IPS-18c (cell line): ENCODE data around the gene WNK3.
"Not testable (repeated sequence)": the region's sequence is repeated elsewhere in the genome, so short reads cannot be mapped to it uniquely, and the experiment has no call there.

Source experiments
- H3K4me3 ChIP-seq: 2 replicates; pipeline ENCODE4 v1.7.0; 2013; ENCODE audit warnings: low read depth, mild to moderate bottlenecking, low read length, moderate library complexity; ENCODE audit not compliant: insufficient read depth
- H3K9me3 ChIP-seq: one replicate; pipeline ENCODE4 v1.6.1; 2013; ENCODE audit warnings: mild to moderate bottlenecking, low read length, moderate library complexity; ENCODE audit not compliant: control insufficient read depth, insufficient read depth

Gene WNK3

GRCh38 chrX:54357414-54358377, at the start of gene WNK3:
WNK3 (minus strand) TSS chrX:54358046.
- H3K9me3 ChIP-seq: peaks cover 12% of the 10 kb centered on the region
- H3K4me3 ChIP-seq: peak within 1 kb of the TSS; percentile 71

GRCh38 chrX:54407266-54407665, 49.4 kb upstream of the WNK3 start:
- H3K9me3 ChIP-seq: peaks cover 2% of the 10 kb centered on the region
- H3K4me3 ChIP-seq: no peak overlapping the region

GRCh38 chrX:54397113-54397512, 39.3 kb upstream of the WNK3 start:
- H3K9me3 ChIP-seq: peaks cover 4% of the 10 kb centered on the region
- H3K4me3 ChIP-seq: no peak overlapping the region

- no peak overlapping the region; the same call in 1 of the 2 replicates for H3K4me3 ChIP-seq
- H3K9me3 ChIP-seq: peaks cover 4% of the 10 kb centered on the region
Observed at GRCh38 chrX:54386314-54386713, 28.5 kb upstream of the WNK3 start.

GRCh38 chrX:54384661-54385060, 26.8 kb upstream of the WNK3 start:
- not testable (repeated sequence) for H3K4me3 ChIP-seq, H3K9me3 ChIP-seq

GRCh38 chrX:54359408-54359807, 1.6 kb upstream of the WNK3 start:
- Histone ChIP-seq H3K9me3 (peaks cover 12% of the 10 kb centered on the region), H3K4me3 (no peak overlapping the region)

- peaks cover 12% of the 10 kb centered on the region for H3K9me3 ChIP-seq
- peak overlapping the region; percentile 39 for H3K4me3 ChIP-seq
Observed at GRCh38 chrX:54358424-54359211, 772 bp upstream of the WNK3 start.

- Histone ChIP-seq H3K9me3 (peaks cover 5% of the 10 kb centered on the region), H3K4me3 (no peak overlapping the region)
Observed at GRCh38 chrX:54352677-54353076, 5.2 kb downstream of the WNK3 start.

- not testable (repeated sequence) for H3K9me3 ChIP-seq, H3K4me3 ChIP-seq
Observed at GRCh38 chrX:54337383-54337782, 20.5 kb downstream of the WNK3 start.

- no peak overlapping the region for H3K4me3 ChIP-seq
- peaks cover 6% of the 10 kb centered on the region for H3K9me3 ChIP-seq
Observed at GRCh38 chrX:54325077-54325476, 32.8 kb downstream of the WNK3 start.

- Histone ChIP-seq H3K9me3 (peaks cover 8% of the 10 kb centered on the region), H3K4me3 (no peak overlapping the region)
Observed at GRCh38 chrX:54320067-54320466, 37.8 kb downstream of the WNK3 start.

- Histone ChIP-seq H3K9me3 (no peaks in the 10 kb centered on the region), H3K4me3 (no peak overlapping the region)
Observed at GRCh38 chrX:54306379-54306778, 51.5 kb downstream of the WNK3 start.

GRCh38 chrX:54301516-54301915, 56.3 kb downstream of the WNK3 start:
- Histone ChIP-seq H3K4me3 (no peak overlapping the region), H3K9me3 (no peaks in the 10 kb centered on the region)

- peaks cover 3% of the 10 kb centered on the region for H3K9me3 ChIP-seq
- H3K4me3 ChIP-seq: no peak overlapping the region
Observed at GRCh38 chrX:54294306-54294705, 63.5 kb downstream of the WNK3 start.

GRCh38 chrX:54292755-54293154, 65.1 kb downstream of the WNK3 start:
- no peak overlapping the region for H3K4me3 ChIP-seq
- peaks cover 3% of the 10 kb centered on the region for H3K9me3 ChIP-seq

GRCh38 chrX:54291758-54292157, 66.1 kb downstream of the WNK3 start:
- Histone ChIP-seq H3K4me3 (no peak overlapping the region), H3K9me3 (peaks cover 3% of the 10 kb centered on the region)

- Histone ChIP-seq H3K4me3 (no peak overlapping the region), H3K9me3 (peaks cover 3% of the 10 kb centered on the region)
Observed at GRCh38 chrX:54288968-54289367, 68.9 kb downstream of the WNK3 start.

GRCh38 chrX:54288277-54288676, 69.6 kb downstream of the WNK3 start:
- peaks cover 3% of the 10 kb centered on the region for H3K9me3 ChIP-seq
- no peak overlapping the region for H3K4me3 ChIP-seq
